HG03108 (cell line): ENCODE measurements around the gene CTNNA2.

Source experiments
- ATAC-seq: cut with Tn5 transposase; IDR thresholded peaks from one replicate; pipeline ENCODE4 v1.9.1; 2021; ENCODE audit warnings: moderate library complexity; ENCODE audit not compliant: unreplicated experiment

The CTNNA2 gene

DNA sequence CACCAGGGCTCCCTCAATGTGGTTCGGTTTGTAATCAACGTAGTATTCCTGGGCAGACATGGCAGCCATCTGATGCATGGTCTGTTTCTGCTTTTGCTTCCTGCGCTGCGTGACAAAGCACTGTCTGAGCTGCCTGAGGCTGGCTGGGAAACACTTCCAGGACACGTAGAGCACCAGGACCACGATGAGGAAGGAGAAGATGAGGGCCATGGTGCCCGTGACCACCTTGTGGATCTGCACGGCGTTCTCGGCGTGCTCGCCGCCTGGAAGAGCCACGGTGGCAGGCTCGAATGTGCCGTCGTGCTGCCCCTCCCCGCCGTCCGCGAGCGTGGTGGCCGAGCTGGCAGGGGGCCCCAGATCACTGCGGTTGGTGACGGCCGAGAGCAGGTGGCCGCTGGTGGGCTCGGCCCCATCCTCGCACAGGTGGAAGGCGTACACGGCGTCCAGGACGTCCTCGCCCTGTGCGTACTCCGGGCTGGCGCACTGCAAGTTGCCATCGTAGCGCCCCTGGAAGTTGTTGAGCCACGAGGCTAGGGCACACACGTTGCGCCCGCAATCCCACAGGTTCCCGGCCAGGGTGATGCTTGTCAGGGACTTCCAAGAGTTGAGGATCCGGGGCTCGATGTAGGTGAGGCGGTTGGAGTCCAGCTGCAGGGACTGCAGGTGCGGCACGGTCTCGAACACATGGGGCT, 789.6 kb downstream of the CTNNA2 start:
- ATAC-seq: no peak

DNA sequence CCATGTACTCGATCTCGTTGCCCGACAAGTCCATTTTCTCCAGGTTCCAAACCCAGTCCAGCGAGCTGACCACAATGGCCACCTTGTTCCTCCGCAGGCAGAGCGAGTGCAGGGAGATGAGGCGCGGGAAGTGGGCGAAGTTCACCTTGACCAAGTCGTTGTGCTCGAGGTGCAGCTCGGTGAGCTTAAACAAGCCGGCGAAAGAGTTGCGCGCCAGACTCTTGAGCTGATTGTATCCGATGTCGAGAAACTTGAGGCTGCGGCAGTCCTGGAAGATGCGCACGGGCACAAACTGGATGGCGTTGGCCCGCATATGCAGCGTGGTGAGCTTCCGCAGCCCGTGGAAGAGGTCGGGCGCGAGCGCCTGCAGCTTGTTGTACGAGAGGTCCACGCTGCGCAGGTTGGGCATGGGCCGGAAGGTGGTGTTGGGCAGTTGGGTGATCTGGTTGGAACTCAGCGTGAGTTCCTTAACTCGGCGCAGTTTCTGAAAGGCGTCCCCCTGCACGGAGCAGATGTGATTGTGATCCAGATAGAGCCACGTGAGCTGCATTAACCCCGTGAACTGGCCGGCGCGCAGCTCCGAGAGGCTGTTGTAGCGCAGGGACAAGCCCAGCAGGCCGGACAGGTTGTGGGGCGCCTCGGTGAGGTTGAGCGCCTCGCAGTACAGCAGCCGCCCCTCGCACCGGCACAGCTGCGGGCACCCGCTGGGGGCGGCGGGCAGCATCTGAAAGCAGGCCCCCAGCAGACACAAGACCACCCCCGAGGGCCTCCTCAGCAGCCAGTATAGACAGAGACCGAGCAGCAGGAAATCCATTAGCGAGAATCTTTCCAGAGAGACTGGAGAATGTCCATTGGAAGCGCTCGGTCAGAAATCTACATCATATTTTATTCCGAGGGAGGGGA, 790.4 kb downstream of the CTNNA2 start:
- ATAC-seq: no peak

GRCh38 chr2:80303909-80304837, 791.3 kb downstream of the CTNNA2 start, which contains the start of gene LRRTM1:
TSS of gene LRRTM1 (minus strand) at chr2:80304752. CDS start at chr2:80303819, 933 bp downstream.
- no peak for ATAC-seq

GRCh38 chr2:80311304-80311703, 798.5 kb downstream of the CTNNA2 start:
- no peak for ATAC-seq

DNA sequence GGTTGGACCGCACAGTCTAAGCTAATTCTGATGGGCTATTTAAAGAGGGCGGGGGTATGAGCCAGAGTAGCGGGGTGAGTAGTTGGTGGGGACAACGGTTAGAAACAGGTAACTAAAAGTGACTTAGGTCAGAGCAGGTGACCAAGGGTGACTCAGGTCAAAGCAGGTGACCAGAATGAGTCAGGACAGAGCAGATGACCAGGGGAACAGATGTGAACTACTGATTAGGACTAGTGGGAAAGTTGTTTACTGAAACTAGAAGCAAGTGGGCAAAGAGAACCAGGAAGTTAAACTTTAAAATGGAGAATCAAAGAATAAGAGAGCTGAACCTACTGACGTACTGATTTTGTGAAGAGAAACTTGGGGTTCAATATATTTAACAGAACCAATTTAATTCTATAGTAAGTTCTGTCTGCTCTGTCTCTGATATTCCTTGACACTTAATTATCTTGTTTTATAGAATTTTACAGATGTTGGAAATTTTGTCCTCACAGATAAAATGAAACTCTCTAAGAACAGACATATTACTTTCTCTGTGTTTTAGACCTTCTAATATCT, 799.5 kb downstream of the CTNNA2 start:
- no peak for ATAC-seq

DNA sequence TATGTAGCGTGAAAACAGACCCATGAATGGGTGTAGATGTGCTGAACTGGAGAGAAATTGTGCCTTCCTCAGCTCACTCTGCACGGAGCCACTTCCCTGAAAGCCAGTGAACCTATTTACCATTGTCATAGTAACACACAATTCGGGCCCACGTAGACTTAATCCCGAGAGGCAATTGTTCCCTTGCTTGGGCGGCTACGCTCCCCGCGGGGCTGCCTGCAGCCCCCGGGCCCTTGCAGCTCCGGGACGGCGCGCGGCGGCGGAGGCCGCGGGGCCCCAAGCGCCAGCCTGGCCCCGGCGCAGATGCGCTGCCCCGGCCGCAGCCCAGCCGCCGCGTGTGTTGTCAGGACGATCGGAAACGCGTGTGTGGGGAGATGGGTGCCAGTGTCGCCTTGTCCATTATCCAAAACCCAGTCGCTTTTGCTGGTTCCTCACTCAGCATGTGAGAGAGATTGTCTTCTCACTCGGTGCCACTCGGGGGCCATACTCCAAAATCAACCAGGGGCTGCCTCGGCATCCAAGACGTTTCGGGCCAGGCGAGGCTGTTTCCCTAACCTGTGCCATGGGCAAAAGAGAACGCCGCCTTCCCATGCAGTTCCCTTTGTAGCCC, 809.6 kb downstream of the CTNNA2 start:
- ATAC-seq: no peak

GRCh38 chr2:80322958-80323357, 810.1 kb downstream of the CTNNA2 start:
- no peak for ATAC-seq

- ATAC-seq: no peak
Measured at GRCh38 chr2:80323610-80324009, 810.8 kb downstream of the CTNNA2 start.

GRCh38 chr2:80324525-80324924, 811.7 kb downstream of the CTNNA2 start:
- no peak for ATAC-seq

DNA sequence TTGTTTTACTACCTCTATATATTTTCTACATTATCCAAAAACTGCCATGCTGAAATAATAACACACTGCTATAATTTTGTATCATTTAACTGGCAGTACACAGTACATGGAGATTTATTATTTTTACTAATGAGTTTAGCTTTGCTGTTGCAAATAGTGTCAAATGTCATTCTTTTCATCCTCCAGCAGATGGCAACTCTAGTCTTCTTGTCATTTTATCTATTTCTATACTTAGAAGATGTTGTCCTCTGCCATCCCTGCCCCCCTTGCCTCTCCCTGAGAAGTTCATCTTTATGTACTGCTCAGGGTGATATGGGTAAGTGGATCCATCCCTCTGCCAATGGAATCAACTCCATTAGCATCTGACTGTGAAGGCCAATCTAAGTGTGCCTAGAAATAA, 813.4 kb downstream of the CTNNA2 start:
- ATAC-seq: no peak

DNA sequence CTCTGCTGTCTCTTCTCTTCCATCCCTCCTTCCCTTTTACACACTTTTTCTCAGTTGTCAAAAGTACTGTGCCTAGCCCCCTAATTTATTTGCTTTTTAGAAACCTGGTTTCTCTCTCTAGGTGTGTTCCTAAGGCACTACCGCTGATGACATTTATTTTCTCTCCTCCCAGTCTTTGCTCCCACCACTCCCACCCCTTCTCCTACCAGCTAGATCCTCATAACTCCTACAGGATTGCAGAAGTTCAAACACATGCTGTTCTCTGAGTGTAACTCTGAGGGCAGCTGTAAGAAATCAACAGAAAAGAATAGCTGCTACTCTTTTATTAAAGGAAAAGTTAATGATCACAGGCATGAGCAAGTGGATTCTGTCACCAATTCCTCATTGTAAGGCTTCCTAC, 814.0 kb downstream of the CTNNA2 start:
- no peak for ATAC-seq

DNA sequence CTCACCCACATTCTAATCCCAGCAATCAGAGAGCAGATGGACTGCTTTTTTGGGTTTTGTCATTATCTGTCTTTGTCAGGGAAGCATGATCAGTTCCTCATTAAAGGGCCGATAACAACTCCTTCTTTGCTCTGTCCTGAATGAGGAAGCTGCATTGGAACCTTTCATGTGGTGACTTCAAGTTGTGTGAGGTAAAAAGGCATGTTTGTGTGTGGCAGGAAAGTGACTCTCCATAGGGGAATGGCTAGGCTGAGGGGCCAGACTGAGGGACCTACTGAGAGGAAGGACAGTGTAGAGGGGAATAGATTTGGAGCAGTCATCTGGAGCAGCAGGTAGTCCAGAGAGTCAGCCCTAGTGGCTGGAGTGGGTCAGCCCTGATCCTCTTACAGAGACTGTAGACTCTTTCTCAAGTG, 815.3 kb downstream of the CTNNA2 start:
- no peak for ATAC-seq

- no peak for ATAC-seq
Measured at GRCh38 chr2:80329491-80329890, 816.6 kb downstream of the CTNNA2 start.

DNA sequence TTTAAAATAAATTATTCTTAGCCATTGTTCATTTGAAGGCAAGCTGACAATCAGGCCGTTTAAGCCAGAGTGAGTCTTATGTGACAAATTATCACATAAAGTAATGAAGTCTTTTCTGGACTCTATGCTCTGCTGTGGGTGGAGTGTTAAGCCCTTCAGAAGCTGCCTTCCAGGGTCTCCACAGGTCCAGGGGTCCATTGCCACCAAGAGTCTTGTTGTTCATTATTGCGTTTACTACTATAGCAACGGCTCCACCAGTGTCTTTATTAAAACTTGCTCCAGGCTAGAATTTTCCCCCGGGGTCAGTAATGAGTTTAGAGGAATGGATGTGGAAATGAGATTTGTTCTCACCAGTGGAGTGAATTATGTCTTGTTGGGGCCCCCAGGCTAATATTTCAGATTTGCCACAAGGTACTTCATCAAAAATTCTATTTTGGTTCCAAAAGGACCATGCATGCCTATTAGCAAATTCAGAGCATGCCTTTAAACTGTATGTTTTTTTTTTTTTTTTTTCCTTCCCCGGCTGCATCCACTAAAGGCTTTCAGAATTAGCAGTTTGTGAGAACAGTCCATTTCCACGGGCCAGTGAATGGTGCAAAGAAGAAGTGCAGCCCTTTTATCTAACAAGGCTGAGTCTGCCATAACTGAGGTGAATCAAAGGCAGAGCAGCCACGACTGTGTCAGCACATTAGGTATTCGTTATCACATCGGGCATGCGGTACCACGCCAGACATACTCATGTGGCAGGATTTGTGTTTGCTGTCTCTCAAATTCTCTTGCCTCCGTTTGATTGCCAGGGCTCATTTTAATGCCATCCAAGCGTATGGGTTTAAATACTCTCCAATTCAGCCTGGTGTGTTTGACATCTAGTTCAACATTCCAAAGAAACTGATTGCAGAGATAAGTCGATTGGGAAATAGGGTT, 817.9 kb downstream of the CTNNA2 start:
- no peak for ATAC-seq

- no peak for ATAC-seq
Measured at GRCh38 chr2:80333886-80334285, 821.0 kb downstream of the CTNNA2 start.

GRCh38 chr2:80335411-80335810, 822.6 kb downstream of the CTNNA2 start:
- no peak for ATAC-seq

DNA sequence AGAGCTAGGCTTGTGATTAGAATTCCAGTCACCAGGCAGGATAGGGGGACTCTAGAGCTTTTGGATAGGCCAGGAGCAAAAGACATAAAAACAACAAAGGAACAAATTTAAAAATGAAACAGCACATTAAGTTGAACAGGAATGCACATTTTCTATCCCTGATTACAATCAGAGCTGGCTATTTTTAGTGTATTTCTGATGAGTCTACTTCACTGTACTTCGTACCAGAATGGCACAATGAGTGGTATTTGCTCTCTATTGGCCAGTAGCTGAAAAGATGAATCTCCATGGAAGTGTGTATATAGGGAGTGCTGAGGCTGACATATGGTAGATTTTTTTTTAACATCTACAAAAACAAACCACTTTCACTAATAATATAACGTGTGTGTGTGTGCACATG, 825.9 kb downstream of the CTNNA2 start:
- ATAC-seq: no peak

DNA sequence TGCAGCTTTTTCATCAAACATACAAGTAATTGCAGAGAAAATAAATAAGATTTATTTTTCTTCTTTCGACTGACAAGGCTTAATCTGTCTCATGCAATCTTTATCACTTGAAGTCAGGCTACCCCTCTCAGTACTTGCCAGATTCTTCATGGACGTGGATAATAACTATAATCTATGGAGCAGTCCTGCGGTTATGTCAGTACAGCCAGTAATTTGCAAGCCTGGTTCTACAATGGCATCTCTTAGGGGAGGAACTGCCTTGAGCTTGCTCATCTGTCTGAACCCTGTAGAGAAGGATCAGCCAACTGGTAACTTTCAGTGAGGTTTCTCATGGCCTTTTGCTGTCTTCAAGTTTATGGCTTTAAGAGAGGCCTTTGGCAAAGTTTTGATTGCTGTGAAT, 827.2 kb downstream of the CTNNA2 start:
- no peak for ATAC-seq

DNA sequence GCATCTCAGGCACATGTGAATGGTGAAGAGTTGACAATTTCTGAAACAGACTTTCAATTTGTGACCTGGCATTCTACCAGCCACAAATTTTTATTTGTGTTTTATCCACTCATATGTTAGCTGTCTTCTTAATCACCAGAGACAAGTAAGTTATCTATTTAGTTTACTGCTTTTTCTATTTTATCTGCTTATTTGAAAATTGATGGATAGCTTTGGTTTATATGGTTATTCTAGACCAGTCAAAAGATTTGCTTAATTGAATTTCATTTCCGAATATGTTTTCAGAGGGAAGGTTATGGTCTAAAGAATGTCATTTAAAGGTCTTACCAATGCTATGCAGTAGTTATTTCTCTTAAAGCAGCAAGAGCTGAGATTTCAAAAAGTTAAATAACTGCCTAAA, 835.2 kb downstream of the CTNNA2 start:
- ATAC-seq: no peak
